Inferior parietal cortex (tissue), 1 donor: Measurements from ENCODE around the gene MYO1C.
A peak's percentile ranks its signal among the peaks of the same experiment; 100 is the strongest.
"Not testable (repeated sequence)": the region's sequence is repeated elsewhere in the genome, so short reads cannot be mapped to it uniquely, and the experiment has no call there.

ENCODE experiments used
- DNase-seq: peaks from one replicate; pipeline ENCODE4 v3.0.0-alpha.2; 2016; ENCODE audit errors: extremely low spot score

MYO1C gene

GRCh38 chr17:1509290-1509881 is 16.9 kb upstream of the MYO1C start:
- no peak for DNase-seq

GRCh38 chr17:1508709-1509108 is 16.2 kb upstream of the MYO1C start:
- DNase-seq = not testable (repeated sequence)

GRCh38 chr17:1506649-1507267 is 14.3 kb upstream of the MYO1C start:
- DNase-seq = no peak

- no peak for DNase-seq
These were observed 13.1 kb upstream of the MYO1C start for GRCh38 chr17:1505586-1505985.

GRCh38 chr17:1504866-1505265 is 12.4 kb upstream of the MYO1C start:
- no peak for DNase-seq

- DNase-seq = no peak
These were observed 11.2 kb upstream of the MYO1C start for GRCh38 chr17:1503699-1504098.

GRCh38 chr17:1498869-1499268 is 6.4 kb upstream of the MYO1C start:
- no peak for DNase-seq

- no peak for DNase-seq
These were observed 5.7 kb upstream of the MYO1C start for GRCh38 chr17:1498233-1498632.

- no peak for DNase-seq
These were observed 5.3 kb upstream of the MYO1C start for GRCh38 chr17:1497831-1498230.

GRCh38 chr17:1496869-1497268 is 4.4 kb upstream of the MYO1C start:
- no peak for DNase-seq

GRCh38 chr17:1495265-1495989 is 2.9 kb upstream of the MYO1C start:
- no peak for DNase-seq

GRCh38 chr17:1494736-1495253 is 2.3 kb upstream of the MYO1C start:
- no peak for DNase-seq

GRCh38 chr17:1494203-1494602 is 1.7 kb upstream of the MYO1C start:
- no peak for DNase-seq

- no peak for DNase-seq
These were observed 950 bp upstream of the MYO1C start for GRCh38 chr17:1493291-1493980.

GRCh38 chr17:1491443-1492248 is 840 bp downstream of the MYO1C start:
- DNase-seq = no peak

- no peak for DNase-seq
These were observed 1.6 kb downstream of the MYO1C start for GRCh38 chr17:1490643-1491442.

GRCh38 chr17:1488826-1489270 is 3.6 kb downstream of the MYO1C start:
- DNase-seq = no peak

GRCh38 chr17:1487939-1488825 is 4.3 kb downstream of the MYO1C start:
- DNase-seq = peak; percentile 57
